ENCODE measurements around the gene EMID1. TPM values are rescaled to one million over a fixed set of nuclear protein-coding genes. Genes with fewer than 3 reads are reported as not detected.

The EMID1 gene
- total RNA-seq: 10 to 100 TPM in 2 of 5 donors, 1 to 10 TPM in 2, not detected in 1; 1.8 to 23.6 (median 9.5) TPM
- 10 to 100 TPM in 2 of 3 donors, 1 to 10 TPM in 1; 2.5 to 12.7 (median 10.3) TPM for polyA plus RNA-seq
- long read RNA-seq, donor 1, partial matches to known transcripts: 7 of 12 reads
- long read RNA-seq, donor 1, other reads (novel, unspliced or antisense): 0 of 12 reads
- long read RNA-seq, donor 2, transcript EMID1-201 (15 exons, 2,173 nt): major isoform, 8 of 8 reads
- long read RNA-seq, donor 2, partial matches to known transcripts: 0 of 8 reads
- long read RNA-seq, donor 2, other reads (novel, unspliced or antisense): 0 of 8 reads
- long read RNA-seq, donor 3, partial matches to known transcripts: 0 of 4 reads
- long read RNA-seq, donor 3, other reads (novel, unspliced or antisense): 0 of 4 reads
- long read RNA-seq, donor 4: 0 reads
- long read RNA-seq, donor 5, transcript EMID1-203 (15 exons, 2,118 nt): minor isoform, 6 of 21 reads
- long read RNA-seq, donor 5, transcript EMID1-201 (15 exons, 2,173 nt): major isoform, 10 of 21 reads
- long read RNA-seq, donor 5, partial matches to known transcripts: 5 of 21 reads
- long read RNA-seq, donor 5, other reads (novel, unspliced or antisense): 0 of 21 reads
- long read RNA-seq, donor 6, transcript EMID1-201 (15 exons, 2,173 nt): major isoform, 6 of 9 reads
- long read RNA-seq, donor 6, partial matches to known transcripts: 0 of 9 reads
- long read RNA-seq, donor 6, other reads (novel, unspliced or antisense): 0 of 9 reads
- long read RNA-seq, donor 7, partial matches to known transcripts: 0 of 5 reads
- long read RNA-seq, donor 7, other reads (novel, unspliced or antisense): 0 of 5 reads
- long read RNA-seq, donor 8, transcript EMID1-201 (15 exons, 2,173 nt): major isoform, 6 of 9 reads
- long read RNA-seq, donor 8, partial matches to known transcripts: 0 of 9 reads
- long read RNA-seq, donor 8, other reads (novel, unspliced or antisense): 0 of 9 reads
- long read RNA-seq, donor 9, partial matches to known transcripts: 0 of 1 reads
- long read RNA-seq, donor 9, other reads (novel, unspliced or antisense): 0 of 1 reads
- long read RNA-seq, donor 10, partial matches to known transcripts: 6 of 10 reads
- long read RNA-seq, donor 10, other reads (novel, unspliced or antisense): 0 of 10 reads

DNA sequence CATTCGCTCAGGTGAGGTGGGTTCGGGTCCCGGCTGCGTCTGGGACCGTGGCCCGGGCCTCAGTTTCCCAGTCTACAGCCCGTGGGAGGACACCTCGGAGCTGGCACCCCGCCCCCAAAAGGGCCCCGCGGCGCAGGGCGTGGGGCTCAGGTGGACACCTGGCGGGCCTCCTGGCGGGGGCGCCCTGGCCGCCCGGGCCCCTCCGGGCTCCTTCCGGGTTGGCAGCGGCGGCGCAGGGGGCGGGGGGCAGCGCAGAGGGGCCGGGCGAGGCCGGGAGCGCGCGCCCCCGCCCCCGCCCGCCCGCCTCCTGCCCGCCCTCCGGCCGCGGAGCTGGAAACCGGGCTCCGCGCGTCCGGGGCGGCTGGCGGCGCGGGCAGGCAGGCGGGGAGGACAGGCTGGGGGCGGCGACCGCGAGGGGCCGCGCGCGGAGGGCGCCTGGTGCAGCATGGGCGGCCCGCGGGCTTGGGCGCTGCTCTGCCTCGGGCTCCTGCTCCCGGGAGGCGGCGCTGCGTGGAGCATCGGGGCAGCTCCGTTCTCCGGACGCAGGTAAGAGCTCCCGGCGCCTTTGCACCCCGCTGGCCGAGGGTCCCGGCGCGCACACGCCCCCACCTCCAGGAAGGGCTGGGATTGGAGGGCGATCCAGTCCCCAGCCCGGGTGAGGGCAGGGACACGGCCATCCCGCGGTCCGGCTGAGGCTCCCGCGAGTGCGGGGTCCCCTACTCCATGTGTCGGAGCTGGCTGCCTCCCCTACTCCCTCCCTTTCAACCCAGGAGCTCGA, at the start of gene EMID1:
TSS of gene EMID1 (plus strand) at position 303 of the 778 bp plus-strand sequence. CDS start at position 446, 143 bp downstream.
- Histone ChIP-seq H3K9me3 (no peaks in the 10 kb centered on the region), H3K27me3 (peaks cover 0 to 17% (median 0%) of the 10 kb centered on the region in 3 donors), H3K4me1 (peaks cover 22 to 59% (median 39%) of the 10 kb centered on the region in 4 donors), H3K4me3 (peak within 1 kb of the TSS; percentile 55 to 71 (median 61)), H3K36me3 (no peaks in the 10 kb centered on the region), H3K27ac (peak within 1 kb of the TSS in 4 of 5 donors; percentile 24 to 70 (median 52))
- peak; percentile 61 to 85 for DNase-seq
- intact Hi-C loops (cut with DNase I; ENCODE audit: low total_unique reads): loop anchor here (5.0 kb wide), 1 partner anchor 42 kb away; no protein-coding TSS in a partner anchor
- TF ChIP-seq POLR2A (IDR thresholded peaks at IDR 0.05) (no peak), EP300 (IDR thresholded peaks at IDR 0.05) (no peak), POLR2AphosphoS5 (IDR thresholded peaks at IDR 0.05) (no peak)
- TF ChIP-seq, protein P1, sequence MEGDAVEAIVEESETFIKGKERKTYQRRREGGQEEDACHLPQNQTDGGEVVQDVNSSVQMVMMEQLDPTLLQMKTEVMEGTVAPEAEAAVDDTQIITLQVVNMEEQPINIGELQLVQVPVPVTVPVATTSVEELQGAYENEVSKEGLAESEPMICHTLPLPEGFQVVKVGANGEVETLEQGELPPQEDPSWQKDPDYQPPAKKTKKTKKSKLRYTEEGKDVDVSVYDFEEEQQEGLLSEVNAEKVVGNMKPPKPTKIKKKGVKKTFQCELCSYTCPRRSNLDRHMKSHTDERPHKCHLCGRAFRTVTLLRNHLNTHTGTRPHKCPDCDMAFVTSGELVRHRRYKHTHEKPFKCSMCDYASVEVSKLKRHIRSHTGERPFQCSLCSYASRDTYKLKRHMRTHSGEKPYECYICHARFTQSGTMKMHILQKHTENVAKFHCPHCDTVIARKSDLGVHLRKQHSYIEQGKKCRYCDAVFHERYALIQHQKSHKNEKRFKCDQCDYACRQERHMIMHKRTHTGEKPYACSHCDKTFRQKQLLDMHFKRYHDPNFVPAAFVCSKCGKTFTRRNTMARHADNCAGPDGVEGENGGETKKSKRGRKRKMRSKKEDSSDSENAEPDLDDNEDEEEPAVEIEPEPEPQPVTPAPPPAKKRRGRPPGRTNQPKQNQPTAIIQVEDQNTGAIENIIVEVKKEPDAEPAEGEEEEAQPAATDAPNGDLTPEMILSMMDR (IDR thresholded peaks at IDR 0.05): peak in 1 of 7 experiments; percentile 25
- 0 to 6% (median 2%) methylated on average over 20 to 84 of the region's 90 CpGs for WGBS, 5 donors

DNA sequence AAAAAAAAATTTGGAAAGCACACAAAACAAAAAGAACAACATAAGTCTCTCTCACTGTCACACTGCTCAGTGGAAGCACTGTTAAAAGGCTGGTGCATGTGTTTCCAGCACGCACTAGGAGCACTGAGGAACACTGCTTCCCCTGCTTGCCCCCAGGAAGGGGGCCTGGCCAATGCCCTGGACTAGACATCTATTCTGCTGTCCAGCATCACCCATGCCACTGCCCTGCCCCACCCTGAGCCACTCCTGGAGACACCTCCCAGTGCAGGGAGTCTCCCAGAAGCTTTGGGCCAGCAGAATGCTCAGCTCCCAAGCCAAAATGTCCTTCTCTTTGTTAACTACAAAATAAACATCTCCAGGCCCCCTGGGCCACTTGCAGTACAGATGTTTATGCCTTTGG, 49.7 kb upstream of the EMID1 start:
- intact Hi-C loops (cut with DNase I; ENCODE audit: low total_unique reads): loop anchor here (10.0 kb wide), 1 partner anchor 301 kb away; no protein-coding TSS in a partner anchor
- whole genome bisulfite sequencing, 5 donors: 94 to 100% (median 100%) methylated on average over 1 of the region's 1 CpG
- peak in 1 of 2 donors; percentile 4 for DNase-seq
- H3K4me1 ChIP-seq: peaks cover 5 to 33% (median 17%) of the 10 kb centered on the region in 4 donors
- H3K27ac ChIP-seq: no peak overlapping the region
- H3K27me3 ChIP-seq: no peaks in the 10 kb centered on the region
- no peak for TF ChIP-seq POLR2A (IDR thresholded peaks at IDR 0.05)
- no peak for TF ChIP-seq POLR2AphosphoS5 (IDR thresholded peaks at IDR 0.05)
- no peak for TF ChIP-seq EP300 (IDR thresholded peaks at IDR 0.05)
- TF ChIP-seq, protein P1 (IDR thresholded peaks at IDR 0.05): no peak
- no peaks in the 10 kb centered on the region for H3K9me3 ChIP-seq
- no peak overlapping the region for H3K4me3 ChIP-seq
- H3K36me3 ChIP-seq: no peaks in the 10 kb centered on the region

DNA sequence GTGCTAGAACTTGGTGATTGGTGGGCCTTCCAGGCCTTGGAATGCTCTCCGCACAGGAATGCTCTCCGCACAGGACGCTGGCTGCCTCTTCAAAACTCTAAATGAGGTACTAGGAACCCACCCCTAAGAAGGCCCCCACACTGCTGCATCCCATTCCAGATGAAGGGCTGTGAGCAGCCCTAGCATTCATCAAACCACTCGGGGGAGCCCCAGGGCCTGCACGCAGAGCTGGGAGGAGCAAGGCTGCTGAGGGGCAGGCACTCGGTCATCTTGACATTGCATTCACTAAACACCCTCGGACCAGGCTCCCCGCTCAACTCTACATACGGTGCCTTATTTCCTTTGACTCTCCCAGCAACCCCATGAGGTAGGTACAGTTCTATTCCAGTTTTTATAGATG, 49.2 kb upstream of the EMID1 start:
- TF ChIP-seq, protein P1 (IDR thresholded peaks at IDR 0.05): no peak
- no peak for TF ChIP-seq POLR2A (IDR thresholded peaks at IDR 0.05)
- TF ChIP-seq POLR2AphosphoS5 (IDR thresholded peaks at IDR 0.05): no peak
- no peak for TF ChIP-seq EP300 (IDR thresholded peaks at IDR 0.05)
- peak in 1 of 2 donors; percentile 69 for DNase-seq
- intact Hi-C loops (cut with DNase I; ENCODE audit: low total_unique reads): loop anchor here (10.0 kb wide), 1 partner anchor 302 kb away; no protein-coding TSS in a partner anchor
- no peak overlapping the region for H3K4me3 ChIP-seq
- H3K27me3 ChIP-seq: no peaks in the 10 kb centered on the region
- WGBS, 5 donors: 71 to 83% (median 78%) methylated on average over 6 to 9 of the region's 9 CpGs
- H3K27ac ChIP-seq: no peak overlapping the region
- H3K9me3 ChIP-seq: no peaks in the 10 kb centered on the region
- H3K36me3 ChIP-seq: no peaks in the 10 kb centered on the region
- peaks cover 5 to 32% (median 17%) of the 10 kb centered on the region in 4 donors for H3K4me1 ChIP-seq
